Femur (tissue), 1 donor: ENCODE measurements around the gene SOX18.
"Not testable (repeated sequence)": the region's sequence is repeated elsewhere in the genome, so short reads cannot be mapped to it uniquely, and the experiment has no call there.

Experiments used
- DNase-seq: peaks from one replicate; pipeline ENCODE4 v3.0.0-alpha.2; 2017

The SOX18 gene

DNA sequence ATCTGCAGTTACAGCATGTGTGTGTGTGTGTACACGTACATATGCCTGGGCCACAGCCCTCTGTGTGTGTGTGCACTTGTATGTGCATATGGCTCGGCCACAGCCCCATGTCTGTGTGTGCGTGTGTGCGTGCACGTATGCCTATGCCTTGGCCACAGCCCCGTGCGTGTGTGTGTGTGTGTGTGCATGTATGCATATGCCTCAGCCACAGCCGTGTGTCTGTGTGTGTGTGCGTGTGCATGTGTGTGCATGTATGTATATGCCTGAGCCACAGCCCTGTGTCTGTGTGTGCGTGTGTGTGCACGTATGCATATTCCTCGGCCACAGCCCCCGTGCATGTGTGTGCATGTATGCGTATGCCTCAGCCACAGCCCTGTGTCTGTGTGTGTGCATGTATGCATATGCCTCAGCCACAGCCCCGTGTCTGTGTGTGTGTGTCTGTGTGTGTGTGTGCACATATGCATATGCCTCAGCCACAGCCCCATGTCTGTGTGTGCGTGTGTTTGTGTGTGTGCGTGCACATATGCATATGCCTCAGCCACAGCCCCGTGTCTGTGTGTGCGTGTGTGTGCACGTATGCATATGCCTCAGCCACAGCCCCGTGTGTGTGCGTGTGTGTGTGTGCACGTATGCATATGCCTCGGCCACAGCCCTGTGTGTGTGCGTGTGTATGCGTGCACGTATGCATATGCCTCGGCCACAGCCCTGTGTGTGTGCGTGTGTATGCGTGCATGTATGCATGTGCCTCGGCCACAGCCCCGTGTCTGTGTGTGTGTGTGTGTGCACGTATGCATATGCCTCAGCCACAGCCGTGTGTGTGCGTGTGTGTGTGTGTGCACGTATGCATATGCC is 28.1 kb downstream of the SOX18 start:
- DNase-seq: no peak

DNA sequence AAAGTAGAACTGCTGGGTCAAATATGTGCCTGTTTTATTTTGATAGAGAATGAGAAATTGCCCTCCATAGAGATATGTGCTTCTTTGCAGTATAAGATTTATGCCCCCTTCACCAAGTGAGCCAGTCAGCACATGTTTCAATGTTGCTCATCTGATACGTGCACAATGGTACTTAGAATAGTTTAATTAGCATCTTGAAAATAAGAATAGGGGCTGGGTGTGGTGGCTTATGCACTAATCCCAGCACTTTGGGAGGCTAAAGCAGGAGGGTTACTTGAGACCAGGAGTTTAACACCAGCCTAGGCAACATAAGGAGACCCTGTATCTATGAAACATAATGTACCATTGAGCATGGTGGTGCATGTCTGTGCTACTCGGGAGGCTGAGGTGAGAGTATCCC is 33.8 kb downstream of the SOX18 start:
- DNase-seq: no peak

- DNase-seq: not testable (repeated sequence)
Observed at GRCh38 chr20:64012385-64013154, 36.9 kb downstream of the SOX18 start.

- DNase-seq: no peak
Observed at GRCh38 chr20:64011366-64011779, 38.1 kb downstream of the SOX18 start.

DNA sequence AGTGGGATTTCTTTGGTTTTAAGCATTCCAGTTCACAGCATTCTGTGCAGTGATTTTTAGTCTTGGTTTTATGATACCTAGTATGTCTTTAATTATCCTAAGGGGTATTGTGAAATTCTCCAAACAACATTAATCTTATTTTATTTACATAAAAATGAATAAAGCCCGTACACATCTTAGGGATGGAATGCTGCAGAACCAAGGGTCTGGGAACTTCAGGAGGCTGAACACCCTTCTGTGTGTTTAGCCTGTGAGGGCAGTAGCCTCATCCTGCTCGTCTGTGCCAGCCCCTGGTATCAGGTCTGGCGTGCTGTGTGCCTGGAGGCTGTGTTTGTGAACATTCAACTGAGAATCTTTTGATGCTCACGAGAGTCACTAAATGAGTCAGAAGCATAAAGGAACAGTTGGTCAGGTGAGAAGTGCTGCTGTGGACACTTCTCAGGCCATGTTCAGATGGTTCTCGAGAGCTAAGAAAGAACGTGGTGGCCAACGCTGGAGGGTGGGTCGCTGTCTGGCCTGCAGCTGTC is 38.7 kb downstream of the SOX18 start:
- no peak for DNase-seq

DNA sequence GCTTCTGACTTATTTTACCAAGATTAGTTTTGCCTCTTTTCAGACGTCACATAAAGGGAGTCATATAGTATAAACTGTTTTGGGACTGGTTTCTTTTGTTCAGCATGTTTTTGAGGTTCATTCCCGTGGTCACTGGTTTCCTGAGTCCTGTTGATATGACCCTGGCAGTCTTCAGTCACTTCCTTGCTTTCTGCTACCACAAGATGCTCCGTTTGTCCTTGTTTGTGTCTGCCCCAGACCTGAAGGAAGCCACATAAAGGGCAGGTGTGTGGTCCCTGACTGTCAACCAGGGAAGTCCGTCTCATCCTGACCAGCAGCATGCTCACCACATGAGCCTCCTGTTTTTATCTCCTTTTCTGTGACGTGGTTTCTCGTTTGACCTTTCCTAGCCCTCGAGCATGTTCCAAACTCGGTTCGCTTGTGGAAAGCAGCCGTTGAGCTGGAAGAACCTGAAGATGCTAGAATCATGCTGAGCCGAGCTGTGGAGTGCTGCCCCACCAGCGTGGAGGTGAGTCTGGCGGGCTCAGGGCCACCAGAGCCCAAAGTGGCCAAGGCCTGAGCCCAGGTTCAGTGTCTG is 39.5 kb downstream of the SOX18 start:
- DNase-seq: no peak

DNA sequence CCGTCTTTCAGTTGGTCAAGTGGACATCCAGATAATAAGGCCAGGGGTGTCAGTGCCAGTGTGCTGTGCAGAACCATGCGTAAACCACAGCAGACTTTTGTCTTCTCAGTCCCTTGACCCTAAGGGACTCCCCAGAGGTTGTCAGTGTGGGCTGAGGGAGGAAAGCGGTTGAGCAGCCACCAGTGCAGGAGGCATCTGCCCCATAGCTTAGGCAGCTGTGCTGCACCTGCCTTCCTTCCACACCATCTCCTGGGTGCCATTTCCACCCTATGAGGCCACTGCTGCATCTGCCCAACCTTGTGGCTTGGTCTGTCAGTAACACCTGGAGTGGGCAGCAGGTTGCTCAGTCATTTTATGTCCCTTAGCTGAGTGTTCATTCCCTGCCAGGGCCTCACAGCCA is 42.5 kb downstream of the SOX18 start:
- no peak for DNase-seq

DNA sequence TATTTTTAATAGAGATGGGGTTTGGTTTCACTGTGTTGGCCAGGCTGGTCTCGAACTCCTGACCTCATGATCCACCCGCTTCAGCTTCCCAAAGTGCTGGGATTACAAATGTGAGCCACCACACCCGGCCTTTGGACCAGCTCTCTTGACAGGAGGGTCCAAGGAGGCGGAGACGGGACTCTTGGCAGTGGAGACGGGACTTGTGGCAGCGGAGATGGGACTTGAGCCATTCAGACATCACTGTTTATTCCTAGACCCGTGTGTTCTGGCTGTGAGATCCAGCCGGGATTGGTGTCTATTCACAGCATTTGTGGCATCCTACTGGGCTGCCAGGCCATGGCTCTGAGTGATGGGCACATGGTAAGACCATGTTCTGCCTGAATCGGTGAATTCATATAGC is 42.9 kb downstream of the SOX18 start:
- DNase-seq: no peak

DNA sequence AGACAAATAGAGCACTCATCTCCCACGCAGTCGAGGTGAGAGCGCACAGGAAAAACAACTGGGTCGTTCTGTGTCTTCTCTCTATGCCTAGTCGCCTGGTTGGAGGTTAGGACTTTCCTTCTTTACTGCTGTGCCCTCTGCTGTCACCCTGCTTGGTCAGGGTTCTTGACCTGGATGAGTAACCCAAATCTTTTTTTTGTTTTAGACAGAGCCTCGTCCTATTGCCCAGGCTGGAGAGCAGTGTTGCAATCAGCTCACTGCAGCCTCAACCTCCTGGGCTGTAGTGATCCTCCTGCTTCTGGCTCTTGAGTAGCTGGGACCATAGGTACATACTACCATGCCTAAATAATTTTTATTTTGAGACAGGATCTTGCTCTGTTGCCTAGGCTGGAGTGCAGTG is 44.0 kb downstream of the SOX18 start:
- no peak for DNase-seq

DNA sequence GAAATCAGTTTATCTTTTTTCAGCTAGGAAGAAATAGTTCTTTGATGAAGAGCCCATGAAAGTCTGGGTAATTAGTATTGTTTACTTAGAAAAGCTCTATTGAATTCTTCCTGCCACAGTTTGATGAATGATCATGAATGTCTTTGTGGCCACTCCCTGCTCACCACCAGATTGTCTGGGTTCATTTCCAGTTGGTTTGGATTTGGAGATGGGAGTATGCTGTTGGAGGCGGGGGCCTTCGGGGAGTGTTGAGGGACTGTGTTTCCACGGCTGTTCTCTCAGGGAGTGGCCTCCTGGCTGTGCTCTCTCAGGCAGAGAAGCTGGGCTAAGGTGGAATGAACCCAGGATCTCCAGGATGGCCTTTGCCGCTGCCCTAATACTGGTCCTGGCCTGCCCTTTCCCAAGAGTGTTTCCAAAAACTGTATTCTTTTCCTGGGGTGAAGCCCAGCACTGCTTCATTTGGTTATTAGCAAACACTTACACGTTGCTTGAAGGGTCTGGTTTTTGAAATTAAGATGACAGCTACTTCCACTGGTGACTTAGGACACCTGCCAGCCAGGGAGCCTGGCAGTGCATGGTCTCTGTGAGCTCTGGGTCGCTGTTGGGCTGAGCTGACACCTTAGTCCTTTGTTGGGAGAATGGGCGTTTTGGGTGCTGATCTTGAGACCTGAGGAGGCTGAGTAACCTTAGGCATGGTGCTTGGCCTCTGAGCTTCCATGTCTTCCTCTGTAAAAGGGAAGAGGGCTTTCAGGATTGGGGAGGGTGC is 45.3 kb downstream of the SOX18 start:
- no peak for DNase-seq

- DNase-seq: no peak
Observed at GRCh38 chr20:64001607-64002011, 47.8 kb downstream of the SOX18 start.

DNA sequence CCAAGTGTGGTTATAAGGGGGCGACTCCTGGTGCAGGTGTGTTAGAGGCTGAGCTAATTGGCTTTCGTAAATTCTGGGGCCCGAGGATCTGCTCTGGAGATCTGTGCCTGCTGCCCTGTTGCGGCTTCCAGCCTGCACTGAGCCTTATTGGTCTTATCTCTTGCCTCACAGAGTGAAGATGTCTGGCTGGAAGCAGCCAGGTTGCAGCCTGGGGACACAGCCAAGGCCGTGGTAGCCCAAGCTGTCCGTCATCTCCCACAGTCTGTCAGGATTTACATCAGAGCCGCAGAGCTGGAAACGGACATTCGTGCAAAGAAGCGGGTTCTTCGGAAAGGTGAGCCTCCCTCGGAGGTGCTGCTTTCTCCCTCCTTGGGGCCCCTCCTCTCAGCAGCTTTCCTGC is 48.5 kb downstream of the SOX18 start:
- no peak for DNase-seq
